Dermis lymphatic vessel endothelial cell (primary cell): ENCODE data around the gene TRPC4AP. TPM values are rescaled to one million over a fixed set of nuclear protein-coding genes. Genes with fewer than 3 reads are reported as not detected.

Source experiments
- total RNA-seq: library from RNA; depleted of rRNA; stranded (reverse); fragments of >200 nt; gene quantifications from 2 replicates; pipeline ENCODE4 v1.2.1, GENCODE V29; 2014

Gene TRPC4AP, protein sequence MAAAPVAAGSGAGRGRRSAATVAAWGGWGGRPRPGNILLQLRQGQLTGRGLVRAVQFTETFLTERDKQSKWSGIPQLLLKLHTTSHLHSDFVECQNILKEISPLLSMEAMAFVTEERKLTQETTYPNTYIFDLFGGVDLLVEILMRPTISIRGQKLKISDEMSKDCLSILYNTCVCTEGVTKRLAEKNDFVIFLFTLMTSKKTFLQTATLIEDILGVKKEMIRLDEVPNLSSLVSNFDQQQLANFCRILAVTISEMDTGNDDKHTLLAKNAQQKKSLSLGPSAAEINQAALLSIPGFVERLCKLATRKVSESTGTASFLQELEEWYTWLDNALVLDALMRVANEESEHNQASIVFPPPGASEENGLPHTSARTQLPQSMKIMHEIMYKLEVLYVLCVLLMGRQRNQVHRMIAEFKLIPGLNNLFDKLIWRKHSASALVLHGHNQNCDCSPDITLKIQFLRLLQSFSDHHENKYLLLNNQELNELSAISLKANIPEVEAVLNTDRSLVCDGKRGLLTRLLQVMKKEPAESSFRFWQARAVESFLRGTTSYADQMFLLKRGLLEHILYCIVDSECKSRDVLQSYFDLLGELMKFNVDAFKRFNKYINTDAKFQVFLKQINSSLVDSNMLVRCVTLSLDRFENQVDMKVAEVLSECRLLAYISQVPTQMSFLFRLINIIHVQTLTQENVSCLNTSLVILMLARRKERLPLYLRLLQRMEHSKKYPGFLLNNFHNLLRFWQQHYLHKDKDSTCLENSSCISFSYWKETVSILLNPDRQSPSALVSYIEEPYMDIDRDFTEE
- 70.8 and 80.5 TPM in 2 replicates for total RNA-seq

DNA sequence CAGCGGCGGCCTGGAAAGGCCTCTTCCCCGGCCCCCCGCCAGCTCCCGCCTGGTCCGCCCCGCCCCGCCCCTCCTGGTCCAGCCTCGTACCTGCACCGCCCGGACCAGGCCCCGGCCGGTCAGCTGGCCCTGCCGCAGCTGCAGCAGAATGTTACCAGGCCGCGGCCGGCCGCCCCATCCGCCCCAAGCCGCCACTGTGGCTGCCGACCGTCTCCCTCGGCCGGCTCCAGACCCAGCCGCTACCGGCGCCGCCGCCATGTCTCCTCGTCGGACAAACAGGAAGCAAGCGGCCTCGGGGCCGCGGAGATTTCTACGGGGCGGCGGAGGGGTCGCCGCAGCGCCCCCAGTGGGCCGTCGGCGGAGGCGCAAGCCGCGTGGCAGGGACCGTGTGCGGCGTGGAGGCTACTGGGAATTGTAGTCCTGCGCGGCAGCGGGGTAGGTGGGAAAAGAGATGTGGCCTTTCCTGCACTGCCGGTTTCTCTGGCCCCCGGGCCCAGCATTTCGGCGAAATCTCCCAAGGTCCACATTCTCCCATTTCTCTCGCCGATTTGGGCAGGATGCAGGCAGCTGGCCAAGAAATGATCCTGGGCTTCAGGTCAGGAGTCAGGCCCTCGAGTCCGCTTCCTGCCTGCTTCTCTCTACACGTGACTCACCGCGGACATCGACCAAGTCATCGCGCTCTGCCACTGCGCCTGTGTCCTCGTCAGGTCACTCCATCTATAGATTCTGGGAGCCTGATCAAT lies at the start of gene TRPC4AP:
TSS of gene TRPC4AP (minus strand) at position 284 of the 743 bp plus-strand sequence. CDS start at position 258, 26 bp downstream.

GRCh38 chr20:34955231-34956040 lies 137.2 kb downstream of the TRPC4AP start, which contains the start of the genes GSS and MYH7B:
Gene GSS, minus strand, starts transcription at chr20:34955806. Its CDS starts 3,954 bp downstream, at chr20:34951852.
Gene MYH7B, plus strand, starts transcription at chr20:34955868. Its CDS starts 22,138 bp downstream, at chr20:34978006.

Other genes with a start within 250 kb of the TRPC4AP start
- 1.8 and 2.7 TPM in 2 replicates for gene GGT7, start 220.0 kb downstream of the TRPC4AP start, total RNA-seq
- gene ACSS2, start 216.2 kb downstream of the TRPC4AP start, total RNA-seq: 44.9 and 48.8 TPM in 2 replicates
- gene GSS, start 137.0 kb downstream of the TRPC4AP start, total RNA-seq: 56.3 and 59.9 TPM in 2 replicates
- under 0.01 and 0.11 TPM in 2 replicates for gene MYH7B, start 136.9 kb downstream of the TRPC4AP start, total RNA-seq
- gene EDEM2, start 54.5 kb upstream of the TRPC4AP start, total RNA-seq: 73.5 and 91.8 TPM in 2 replicates
- gene PROCR, start 79.3 kb upstream of the TRPC4AP start, total RNA-seq: 105 and 108 TPM in 2 replicates
- 0.09 and 0.11 TPM in 2 replicates for gene MMP24, start 133.9 kb upstream of the TRPC4AP start, total RNA-seq
- 4.9 and 5.3 TPM in 2 replicates for gene MMP24OS, start 185.3 kb upstream of the TRPC4AP start, total RNA-seq
- gene EIF6, start 192.0 kb upstream of the TRPC4AP start, total RNA-seq: 143 and 153 TPM in 2 replicates
- gene FAM83C, start 199.6 kb upstream of the TRPC4AP start, total RNA-seq: under 0.01 TPM in 1 of 2 replicates, not detected in the other